ENCODE measurements around the gene VPS13D. TPM values are rescaled to one million over a fixed set of nuclear protein-coding genes. Genes with fewer than 3 reads are reported as not detected.
A peak's percentile ranks its signal among the peaks of the same experiment; 100 is the strongest.

The VPS13D gene
- total RNA-seq, 1 experiment from 2014 or later: 33.1 TPM

DNA sequence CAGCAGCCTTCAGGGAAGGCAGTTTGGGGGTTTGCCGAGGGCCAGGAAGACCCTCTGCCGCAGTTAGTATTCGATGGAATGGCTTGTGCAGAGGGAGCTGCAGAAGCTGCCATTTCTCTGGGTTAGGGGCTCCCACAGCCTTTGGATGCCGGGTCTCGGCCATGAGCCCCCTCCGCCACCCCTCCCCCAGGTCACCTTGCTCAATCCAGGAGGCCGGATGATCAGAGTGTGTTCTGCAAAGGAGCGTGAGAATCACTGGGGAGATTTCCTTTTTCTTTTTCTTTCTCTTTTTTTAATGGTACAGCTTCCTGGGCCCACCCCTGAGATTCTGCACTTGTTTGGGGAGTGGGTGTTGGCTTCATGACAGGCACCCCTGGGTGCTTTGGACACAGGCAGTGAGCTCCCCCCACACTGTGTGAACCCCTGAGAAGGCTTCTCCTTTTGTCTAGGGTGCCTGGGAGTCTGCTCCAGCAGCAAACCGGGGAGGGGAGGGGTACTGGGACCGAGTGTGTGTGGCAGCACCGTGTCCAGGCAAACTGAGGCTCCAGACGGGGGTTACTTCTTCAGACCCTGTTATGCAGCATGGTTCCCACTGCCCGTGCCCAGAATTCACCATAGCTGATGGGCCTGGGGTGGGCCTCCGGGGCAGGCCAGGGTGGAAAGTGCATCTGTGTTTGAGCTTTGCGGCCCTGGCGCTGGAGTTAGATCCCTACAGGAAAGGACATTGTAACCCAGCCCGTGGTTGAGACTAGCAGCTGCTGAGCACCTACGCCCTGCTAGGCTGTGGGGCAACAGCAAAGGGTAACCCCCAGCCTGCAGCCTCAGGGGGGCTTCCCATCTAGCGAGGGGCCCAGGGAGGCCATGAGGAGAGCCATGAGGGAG lies 44.6 kb upstream of the VPS13D start:
- in situ Hi-C loops (cut with HindIII; ENCODE audit: low pct_unique_long_range_greater_than_20kb, low sequenced_read_pairs): no loop called here
- H3K9me3 ChIP-seq (ENCODE audit: control insufficient read depth, insufficient read depth, low read depth, low read length): no peaks in the 10 kb centered on the region
- H3K36me3 ChIP-seq (ENCODE audit: control insufficient read depth, insufficient read depth, low read length): no peaks in the 10 kb centered on the region
- intact Hi-C loops (cut with micrococcal nuclease; ENCODE audit: unreplicated experiment): no loop called here
- no peak for DNase-seq (ENCODE audit: low read depth, low spot score)
- POLR2A ChIA-PET: interaction anchor here (0.5 kb wide), 1 partner anchor 37 kb away, joined by 3 read pairs; no protein-coding TSS in a partner anchor
- H3K4me1 ChIP-seq (ENCODE audit: control insufficient read depth, insufficient read depth, low read length): peaks cover 8% of the 10 kb centered on the region; the same call in 1 of the 2 replicates
- H3K27ac ChIP-seq (ENCODE audit: low read length): no peak overlapping the region
- H3K27me3 ChIP-seq (ENCODE audit: control insufficient read depth, insufficient read depth, low read length): no peaks in the 10 kb centered on the region
- peak; percentile 53 for ATAC-seq
- no peak overlapping the region for H3K4me3 ChIP-seq (ENCODE audit: low read depth in 2 of 2, low read length in 2 of 2)
- BruUV-seq (replicated peaks): no TSS peak
- TF ChIP-seq REST (IDR thresholded peaks at IDR 0.05; ENCODE audit: insufficient read depth in 1 of 2, low read depth in 2 of 2, low read length in 1 of 2): no peak
- TF ChIP-seq TCF7L2 (IDR thresholded peaks at IDR 0.05; ENCODE audit: low read depth, low read length): no peak
- TF ChIP-seq SIN3A (IDR thresholded peaks at IDR 0.05; ENCODE audit: borderline replicate concordance, insufficient read depth, low read depth, low read length): no peak
- no peak for TF ChIP-seq CTCF (IDR thresholded peaks at IDR 0.05)
- no peak for TF ChIP-seq POLR2AphosphoS5 (IDR thresholded peaks at IDR 0.05; ENCODE audit: low read depth, low read length)
- CTCF ChIA-PET: no interaction called here

DNA sequence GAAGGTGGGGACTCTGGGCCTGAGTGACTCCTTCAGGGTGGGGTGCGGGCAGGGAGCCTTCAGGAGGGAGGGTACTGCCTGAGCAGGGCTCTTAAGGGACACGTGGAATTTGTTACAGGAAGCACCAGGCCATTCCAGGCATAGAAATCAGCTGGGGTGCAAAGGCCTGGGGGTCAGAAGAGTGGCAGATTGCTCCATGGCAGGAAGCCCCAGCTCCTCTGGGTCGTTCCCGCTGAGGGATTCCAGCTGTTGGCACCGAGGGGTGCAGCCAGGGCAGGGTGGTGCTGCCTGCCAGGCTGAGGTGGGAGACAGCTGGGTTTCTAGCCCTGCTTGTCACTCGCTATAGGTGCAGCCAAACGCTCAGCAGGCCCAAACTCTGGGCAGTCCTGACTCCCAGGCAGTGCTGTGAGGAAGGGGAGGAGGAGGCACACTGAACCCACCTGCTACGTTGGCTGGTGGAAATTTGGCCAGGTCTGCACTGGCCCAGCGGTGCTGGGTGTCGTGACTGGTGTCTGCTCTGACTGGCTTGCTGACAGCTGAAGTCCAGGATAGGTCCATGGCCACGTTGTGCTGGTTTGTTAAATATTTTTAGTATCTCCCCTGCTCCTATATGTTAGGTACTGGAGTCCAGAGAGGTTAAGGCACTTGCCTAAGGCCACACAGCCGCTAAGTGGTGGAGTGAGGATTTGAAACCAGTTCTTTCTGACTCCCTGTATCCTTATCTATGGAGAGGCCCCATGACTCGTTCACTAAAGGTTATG lies 43.7 kb upstream of the VPS13D start:
- no peaks in the 10 kb centered on the region for H3K27me3 ChIP-seq (ENCODE audit: control insufficient read depth, insufficient read depth, low read length)
- peak; percentile 27 for ATAC-seq
- H3K4me1 ChIP-seq (ENCODE audit: control insufficient read depth, insufficient read depth, low read length): peaks cover 8% of the 10 kb centered on the region; the same call in 1 of the 2 replicates
- H3K4me3 ChIP-seq (ENCODE audit: low read depth in 2 of 2, low read length in 2 of 2): no peak overlapping the region
- no peak for TF ChIP-seq SIN3A (IDR thresholded peaks at IDR 0.05; ENCODE audit: borderline replicate concordance, insufficient read depth, low read depth, low read length)
- no peak for TF ChIP-seq REST (IDR thresholded peaks at IDR 0.05; ENCODE audit: insufficient read depth in 1 of 2, low read depth in 2 of 2, low read length in 1 of 2)
- no peak for TF ChIP-seq POLR2AphosphoS5 (IDR thresholded peaks at IDR 0.05; ENCODE audit: low read depth, low read length)
- TF ChIP-seq TCF7L2 (IDR thresholded peaks at IDR 0.05; ENCODE audit: low read depth, low read length): no peak
- TF ChIP-seq CTCF (IDR thresholded peaks at IDR 0.05): no peak
- intact Hi-C loops (cut with micrococcal nuclease; ENCODE audit: unreplicated experiment): no loop called here
- DNase-seq (ENCODE audit: low read depth, low spot score): no peak
- CTCF ChIA-PET: no interaction called here
- POLR2A ChIA-PET: interaction anchor here (0.5 to 1.2 kb wide), 2 partner anchors 12 to 38 kb away, joined by 3 to 6 read pairs; no protein-coding TSS in a partner anchor
- in situ Hi-C loops (cut with HindIII; ENCODE audit: low pct_unique_long_range_greater_than_20kb, low sequenced_read_pairs): no loop called here
- BruUV-seq (replicated peaks): no TSS peak
- H3K27ac ChIP-seq (ENCODE audit: low read length): no peak overlapping the region
- no peaks in the 10 kb centered on the region for H3K36me3 ChIP-seq (ENCODE audit: control insufficient read depth, insufficient read depth, low read length)
- no peaks in the 10 kb centered on the region for H3K9me3 ChIP-seq (ENCODE audit: control insufficient read depth, insufficient read depth, low read depth, low read length)

Measured in Panc1 (cell line).